KMS-11 (cell line): ENCODE data around the gene TBL2.
A peak's percentile ranks its signal among the peaks of the same experiment; 100 is the strongest.
"Not testable (repeated sequence)": the region's sequence is repeated elsewhere in the genome, so short reads cannot be mapped to it uniquely, and the experiment has no call there.

Source experiments
- H2AFZ ChIP-seq: fragments of 200-600 bp; sonication (generic); 2 replicates; pipeline ENCODE4 v1.6.1; 2016; ENCODE audit warnings: antibody characterized with exemption, mixed run types, low read depth
- H3K27ac ChIP-seq: fragments of 200-600 bp; sonication (generic); 2 replicates; pipeline ENCODE4 v1.6.1; 2016; ENCODE audit warnings: mild to moderate bottlenecking, mixed run types
- H3K27me3 ChIP-seq: fragments of 200-600 bp; sonication (generic); 2 replicates; pipeline ENCODE4 v1.6.1; 2017; ENCODE audit warnings: mild to moderate bottlenecking, low read depth, mixed run types, moderate library complexity; ENCODE audit not compliant: insufficient read depth
- H3K36me3 ChIP-seq: fragments of 200-600 bp; sonication (generic); 2 replicates; pipeline ENCODE4 v1.6.1; 2017; ENCODE audit warnings: mild to moderate bottlenecking, mixed run types; ENCODE audit not compliant: insufficient read depth
- H3K4me1 ChIP-seq: fragments of 200-600 bp; sonication (generic); 2 replicates; pipeline ENCODE4 v1.6.1; 2016; ENCODE audit warnings: mild to moderate bottlenecking, low read depth, mixed run types; ENCODE audit not compliant: poor library complexity, severe bottlenecking
- H3K4me2 ChIP-seq: fragments of 200-600 bp; sonication (generic); 2 replicates; pipeline ENCODE4 v1.7.0; 2016; ENCODE audit warnings: mild to moderate bottlenecking, mixed run types
- H3K4me3 ChIP-seq: fragments of 200-600 bp; sonication (generic); IDR thresholded peaks from 2 replicates; pipeline ENCODE4 v1.6.1; 2017; ENCODE audit warnings: low read depth, low read length, mixed read lengths; ENCODE audit not compliant: insufficient read depth
- H3K79me2 ChIP-seq: fragments of 200-600 bp; sonication (generic); 2 replicates; pipeline ENCODE4 v1.6.1; 2016; ENCODE audit warnings: low read depth, mixed run types; ENCODE audit not compliant: insufficient read depth
- H3K9ac ChIP-seq: fragments of 200-600 bp; sonication (generic); 2 replicates; pipeline ENCODE4 v1.6.1; 2016; ENCODE audit warnings: mild to moderate bottlenecking, mixed run types
- H4K20me1 ChIP-seq: fragments of 200-600 bp; sonication (generic); 2 replicates; pipeline ENCODE4 v1.6.1; 2016; ENCODE audit warnings: mild to moderate bottlenecking, mixed run types; ENCODE audit not compliant: insufficient read depth
- CTCF ChIP-seq: fragments of 200-600 bp; sonication (generic); conservative IDR thresholded peaks from 2 replicates; pipeline ENCODE4 v1.6.1; 2017; ENCODE audit warnings: low read depth, mild to moderate bottlenecking, antibody characterized with exemption, low read length, moderate library complexity, mixed read lengths

Gene TBL2

GRCh38 chr7:73533742-73534141 lies 44.6 kb downstream of the TBL2 start:
- no peak overlapping the region for H3K4me3 ChIP-seq
- H3K4me2 ChIP-seq, result no peak overlapping the region
- no peak overlapping the region for H2AFZ ChIP-seq
- no peaks in the 10 kb centered on the region for H4K20me1 ChIP-seq
- no peak overlapping the region for H3K27ac ChIP-seq
- no peaks in the 10 kb centered on the region for H3K27me3 ChIP-seq
- H3K4me1 ChIP-seq, result peaks cover 7% of the 10 kb centered on the region
- H3K79me2 ChIP-seq, result no peaks in the 10 kb centered on the region
- H3K9ac ChIP-seq, result no peak overlapping the region
- no peak for TF ChIP-seq CTCF
- H3K36me3 ChIP-seq, result peaks cover 17% of the 10 kb centered on the region; the same call in 1 of the 2 replicates

GRCh38 chr7:73532224-73532623 lies 46.2 kb downstream of the TBL2 start:
- Histone ChIP-seq H2AFZ (no peak overlapping the region), H3K36me3 (peaks cover 6% of the 10 kb centered on the region; the same call in 1 of the 2 replicates), H3K27me3 (no peaks in the 10 kb centered on the region), H3K4me1 (peaks cover 15% of the 10 kb centered on the region), H3K9ac (no peak overlapping the region), H3K4me3 (no peak overlapping the region), H3K27ac (no peak overlapping the region), H3K4me2 (no peak overlapping the region), H3K79me2 (no peaks in the 10 kb centered on the region), H4K20me1 (no peaks in the 10 kb centered on the region)
- TF ChIP-seq CTCF, result no peak

GRCh38 chr7:73530800-73531199 lies 47.6 kb downstream of the TBL2 start:
- Histone ChIP-seq H3K79me2 (no peaks in the 10 kb centered on the region), H3K9ac (no peak overlapping the region), H3K27ac (no peak overlapping the region), H3K27me3 (no peaks in the 10 kb centered on the region), H3K4me3 (no peak overlapping the region), H2AFZ (no peak overlapping the region), H3K36me3 (no peaks in the 10 kb centered on the region), H3K4me1 (peaks cover 30% of the 10 kb centered on the region), H4K20me1 (no peaks in the 10 kb centered on the region), H3K4me2 (no peak overlapping the region)
- no peak for TF ChIP-seq CTCF

- no peaks in the 10 kb centered on the region for H3K27me3 ChIP-seq
- no peaks in the 10 kb centered on the region for H4K20me1 ChIP-seq
- H2AFZ ChIP-seq, result peak overlapping the region; percentile 39; the same call in 1 of the 2 replicates
- H3K79me2 ChIP-seq, result no peaks in the 10 kb centered on the region
- no peaks in the 10 kb centered on the region for H3K36me3 ChIP-seq
- H3K4me2 ChIP-seq, result peak overlapping the region; percentile 55
- no peak overlapping the region for H3K4me3 ChIP-seq
- peak overlapping the region; percentile 69 for H3K27ac ChIP-seq
- no peak for TF ChIP-seq CTCF
- H3K4me1 ChIP-seq, result peaks cover 37% of the 10 kb centered on the region
- peak overlapping the region; percentile 26; the same call in 1 of the 2 replicates for H3K9ac ChIP-seq
Measured at GRCh38 chr7:73526896-73527821, 51.2 kb downstream of the TBL2 start.

GRCh38 chr7:73526158-73526494 lies 52.3 kb downstream of the TBL2 start:
- H3K4me1 ChIP-seq, result peaks cover 37% of the 10 kb centered on the region
- not testable (repeated sequence) for H3K4me2 ChIP-seq, H3K36me3 ChIP-seq, H3K9ac ChIP-seq, H3K27me3 ChIP-seq, H2AFZ ChIP-seq, H3K4me3 ChIP-seq, H4K20me1 ChIP-seq, H3K79me2 ChIP-seq
- H3K27ac ChIP-seq, result 0 out of 2 replicates have a peak overlapping the region, but pooled peaks have one; percentile 10
